Measurements from ENCODE around the gene PPP1R16B.

The PPP1R16B gene

GRCh38 chr20:38902601-38903000, 97.1 kb downstream of the PPP1R16B start:
- DNase-seq: no peak

- DNase-seq: no peak
Measured at GRCh38 chr20:38903335-38903734, 97.8 kb downstream of the PPP1R16B start.

GRCh38 chr20:38905375-38905774, 99.9 kb downstream of the PPP1R16B start:
- DNase-seq: no peak

- DNase-seq: no peak
Measured at GRCh38 chr20:38907918-38908677, 102.6 kb downstream of the PPP1R16B start.

GRCh38 chr20:38915355-38915754, 109.9 kb downstream of the PPP1R16B start:
- no peak for DNase-seq

- no peak for DNase-seq
Measured at GRCh38 chr20:38917657-38918056, 112.2 kb downstream of the PPP1R16B start.

GRCh38 chr20:38918172-38918571, 112.7 kb downstream of the PPP1R16B start:
- no peak for DNase-seq

- no peak for DNase-seq
Measured at GRCh38 chr20:38919683-38920082, 114.2 kb downstream of the PPP1R16B start.

GRCh38 chr20:38920411-38920810, 114.9 kb downstream of the PPP1R16B start:
- DNase-seq: no peak

GRCh38 chr20:38920851-38921250, 115.4 kb downstream of the PPP1R16B start:
- DNase-seq: no peak

- DNase-seq: no peak
Measured at GRCh38 chr20:38924718-38925117, 119.2 kb downstream of the PPP1R16B start.

GRCh38 chr20:38926142-38926933, 120.8 kb downstream of the PPP1R16B start, which contains the start of gene FAM83D:
TSS of gene FAM83D (plus strand) at chr20:38926417. CDS start at chr20:38926443, 26 bp downstream.
- peak; percentile 94 for DNase-seq

- no peak for DNase-seq
Measured at GRCh38 chr20:38926934-38927616, 121.6 kb downstream of the PPP1R16B start.

GRCh38 chr20:38927902-38928578, 122.5 kb downstream of the PPP1R16B start:
- no peak for DNase-seq

GRCh38 chr20:38930242-38930569, 124.7 kb downstream of the PPP1R16B start:
- DNase-seq: no peak

- DNase-seq: no peak
Measured at GRCh38 chr20:38931984-38932383, 126.5 kb downstream of the PPP1R16B start.

- no peak for DNase-seq
Measured at GRCh38 chr20:38932457-38933120, 127.1 kb downstream of the PPP1R16B start.

- DNase-seq: no peak
Measured at GRCh38 chr20:38934530-38934929, 129.0 kb downstream of the PPP1R16B start.

- no peak for DNase-seq
Measured at GRCh38 chr20:38935285-38935684, 129.8 kb downstream of the PPP1R16B start.

GRCh38 chr20:38935967-38936407, 130.5 kb downstream of the PPP1R16B start:
- no peak for DNase-seq

- DNase-seq: no peak
Measured at GRCh38 chr20:38937000-38937399, 131.5 kb downstream of the PPP1R16B start.

GRCh38 chr20:38937978-38938473, 132.5 kb downstream of the PPP1R16B start:
- DNase-seq: no peak

All from NCI-H524 treated with DMSO at 0.1 percent for 48 hours (cell line).